NCI-H187 (cell line): ENCODE data around the gene CHST11.
"Not testable (repeated sequence)": the region's sequence is repeated elsewhere in the genome, so short reads cannot be mapped to it uniquely, and the experiment has no call there.

Source experiments
- DNase-seq, 2 experiments: peaks; one replicate each; lab custom pipeline; 2025; lab: John Stamatoyannopoulos, UW

Gene CHST11

DNA sequence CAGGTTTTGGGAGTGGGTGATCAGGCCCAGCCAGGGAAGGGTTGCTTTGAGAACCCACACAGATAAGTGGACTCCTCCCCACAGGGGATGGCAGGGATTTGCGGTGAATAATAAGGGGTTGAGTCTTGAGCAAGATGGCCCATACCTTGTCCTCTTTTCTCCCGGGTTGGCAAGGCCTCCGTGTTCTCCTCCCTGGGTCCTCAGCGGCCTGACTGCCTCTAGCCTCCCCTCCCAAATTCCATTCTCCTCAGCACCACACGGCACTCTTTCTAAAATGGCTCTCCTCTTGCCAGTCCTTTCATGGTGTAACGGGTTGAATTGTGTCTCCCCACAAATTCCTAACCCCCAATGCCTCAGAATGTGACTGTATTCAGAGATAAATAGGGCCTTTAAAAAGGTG lies 70.0 kb downstream of the CHST11 start:
- DNase-seq: no peak

DNA sequence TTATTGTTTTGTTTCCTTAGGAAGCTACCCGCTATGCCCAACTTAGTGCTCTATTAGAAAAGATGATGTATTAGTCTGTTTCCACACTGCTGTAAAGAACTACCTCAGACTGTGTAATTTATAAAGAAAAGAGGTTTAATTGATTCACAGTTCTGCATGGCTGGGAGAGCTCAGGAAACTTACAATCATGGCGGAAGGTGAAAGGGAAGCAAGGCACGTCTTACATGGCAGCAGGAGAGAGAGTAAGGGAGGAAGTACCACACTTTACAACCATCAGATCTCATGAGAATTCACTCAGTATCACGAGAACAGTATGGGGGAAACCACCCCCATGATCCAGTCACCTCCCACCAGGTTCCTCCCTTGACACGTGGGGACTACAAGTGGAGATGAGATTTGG lies 70.9 kb downstream of the CHST11 start:
- not testable (repeated sequence) for DNase-seq

DNA sequence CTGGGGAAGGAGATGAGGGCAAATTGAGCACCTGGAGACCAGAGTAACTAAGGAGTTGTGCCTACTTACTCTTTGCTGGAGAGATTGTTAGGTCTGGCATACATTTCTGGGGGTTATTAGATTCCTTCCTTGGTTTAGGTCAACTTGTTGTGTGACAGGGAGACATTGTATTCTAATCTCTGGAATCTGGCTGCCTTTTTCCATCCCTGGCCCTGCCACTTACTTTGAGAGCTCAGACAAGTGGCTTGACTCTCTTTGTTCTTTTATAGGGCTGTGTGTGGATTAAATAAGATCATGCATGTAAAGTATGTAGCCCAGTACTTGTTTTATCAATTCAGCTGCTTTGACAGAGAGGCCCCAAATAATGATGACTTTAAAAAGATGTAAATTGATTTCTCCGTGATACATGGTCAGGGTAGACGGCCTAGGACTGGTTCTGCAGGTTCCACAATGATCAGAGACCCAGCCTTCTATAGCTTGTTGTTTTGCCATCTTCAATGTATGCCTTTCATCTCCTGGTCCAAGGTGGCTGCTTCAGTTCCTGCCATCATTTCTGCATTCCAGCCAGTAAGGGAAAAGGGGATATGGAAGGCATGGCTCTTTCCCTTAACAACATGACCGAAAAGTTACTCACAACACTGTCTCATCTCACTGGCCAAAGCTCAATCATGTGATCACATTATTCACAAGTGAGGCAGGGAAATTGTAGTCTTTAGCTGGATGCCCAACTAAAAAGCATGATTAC lies 72.6 kb downstream of the CHST11 start:
- DNase-seq: no peak

DNA sequence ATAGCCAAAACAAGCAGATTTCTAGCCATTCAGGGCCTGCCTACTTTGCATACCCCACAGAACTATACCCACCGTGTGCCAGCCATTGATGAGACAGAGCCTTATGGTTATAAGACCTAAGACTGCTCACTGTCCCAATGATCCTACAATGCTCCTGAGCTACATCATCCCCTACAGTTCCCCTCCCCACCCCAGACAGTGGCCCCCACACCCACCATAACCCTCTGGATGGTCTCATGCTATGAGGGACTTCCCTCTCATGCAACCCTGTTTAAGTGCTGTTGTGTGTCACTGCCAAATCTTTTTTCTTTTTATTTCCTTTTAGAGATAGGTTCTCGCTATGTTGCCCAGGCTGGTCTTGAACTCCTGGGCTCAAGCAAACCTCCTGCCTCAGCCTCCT lies 75.9 kb downstream of the CHST11 start:
- DNase-seq: no peak

DNA sequence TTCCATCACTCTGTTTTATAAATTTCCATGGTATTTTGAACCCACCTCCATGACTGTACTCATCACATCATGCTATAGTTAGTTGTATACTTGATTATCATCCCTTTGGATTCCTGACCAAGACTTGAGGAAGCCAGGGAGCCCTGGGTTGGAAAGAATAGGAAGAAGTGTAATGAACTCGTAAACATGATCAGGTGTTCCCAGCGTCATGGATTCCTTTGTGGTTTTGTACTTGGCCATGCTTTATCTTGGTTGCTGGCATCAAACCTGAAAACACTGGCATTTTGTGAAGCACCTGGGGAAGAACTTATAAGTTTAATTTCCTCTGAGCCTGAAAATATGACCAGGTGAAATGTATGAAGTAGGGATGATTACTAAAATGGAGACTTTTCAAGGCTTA lies 76.4 kb downstream of the CHST11 start:
- DNase-seq: no peak

DNA sequence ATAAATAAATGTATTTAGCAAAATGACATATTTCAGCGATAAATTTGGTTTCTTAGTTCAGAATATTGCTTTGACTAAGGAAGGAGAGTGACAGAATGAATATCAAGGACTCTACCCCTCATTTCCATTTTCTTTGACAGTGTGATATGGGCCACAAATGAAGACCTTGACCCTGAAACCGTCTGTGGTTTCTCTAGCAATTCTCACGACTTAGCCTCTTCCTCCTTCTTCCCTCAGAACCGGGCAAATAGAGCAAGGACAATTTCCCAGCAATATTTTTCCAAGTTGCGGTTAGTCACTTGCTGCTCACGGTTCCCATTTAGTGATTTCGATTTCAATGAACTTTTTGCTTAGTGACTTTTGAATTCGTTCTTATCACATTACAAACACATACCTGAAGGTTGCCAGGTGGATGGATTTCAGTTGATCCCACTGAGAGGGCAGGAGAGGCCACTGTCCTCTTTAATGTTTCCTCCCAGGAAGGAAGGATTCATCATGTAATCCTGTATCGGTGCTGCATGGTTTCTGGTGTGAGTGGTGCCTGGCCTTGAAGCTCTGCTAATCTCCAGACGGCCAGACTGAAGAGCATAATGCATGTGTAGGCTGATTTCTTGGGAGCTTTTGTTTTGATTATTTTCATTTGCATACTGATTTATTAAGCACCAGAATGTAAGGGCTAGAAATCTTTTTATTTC lies 77.6 kb downstream of the CHST11 start:
- DNase-seq: no peak

DNA sequence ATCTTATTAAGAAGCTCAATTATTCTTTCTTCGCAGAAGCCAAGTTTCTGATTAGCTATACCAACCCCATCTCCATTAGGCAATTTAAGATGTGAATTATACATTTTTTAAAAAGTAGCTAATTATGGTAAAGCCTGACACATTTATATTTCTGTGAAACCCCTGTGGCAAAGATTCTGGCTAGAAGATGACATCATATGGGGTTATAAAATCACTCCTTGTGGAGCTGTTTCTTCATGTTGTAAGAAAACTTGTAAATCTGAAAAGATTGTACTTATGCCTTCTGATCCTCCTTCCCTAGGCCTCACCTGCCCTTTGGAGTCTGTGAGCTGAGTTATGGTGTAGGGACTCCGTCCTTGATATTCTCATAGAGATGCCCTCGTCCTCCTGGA lies 78.1 kb downstream of the CHST11 start:
- no peak for DNase-seq

DNA sequence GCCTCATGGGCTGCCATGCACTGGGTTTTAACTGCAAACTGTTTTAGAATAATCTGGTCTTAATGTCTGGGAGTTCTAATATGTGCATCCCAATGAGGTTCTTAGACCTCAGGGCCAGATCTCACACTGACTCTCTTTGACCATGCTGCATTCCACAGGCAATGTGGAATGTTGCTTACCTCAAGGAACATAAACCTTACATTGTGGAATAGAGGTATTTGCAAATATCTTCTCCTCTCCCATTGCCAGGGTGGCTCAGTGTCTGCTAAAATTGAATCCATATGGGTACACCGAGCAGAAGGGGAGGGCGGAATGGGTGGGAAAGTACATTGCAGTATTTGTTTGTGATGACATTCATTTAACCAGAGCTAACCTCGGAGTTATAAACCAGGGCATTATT lies 78.6 kb downstream of the CHST11 start:
- no peak for DNase-seq

DNA sequence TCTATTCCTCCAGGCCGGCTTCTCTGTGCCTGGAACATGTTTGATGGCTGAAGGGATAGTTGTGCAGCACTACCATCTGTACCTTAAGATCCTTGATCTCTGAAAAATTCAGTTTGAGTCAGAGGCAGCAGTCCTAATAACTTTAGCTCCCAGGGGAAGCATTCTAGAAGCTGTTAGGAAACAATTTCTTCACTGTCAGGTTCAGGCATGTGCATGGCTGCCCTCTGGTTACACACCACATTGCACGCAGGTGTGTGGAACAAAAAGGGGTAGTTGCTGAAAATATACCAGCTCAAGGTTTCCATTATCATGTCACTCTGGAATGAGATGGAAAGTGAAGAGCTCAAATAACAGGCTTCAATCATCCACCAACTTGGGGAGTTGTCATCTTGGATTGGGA lies 80.1 kb downstream of the CHST11 start:
- DNase-seq: no peak

DNA sequence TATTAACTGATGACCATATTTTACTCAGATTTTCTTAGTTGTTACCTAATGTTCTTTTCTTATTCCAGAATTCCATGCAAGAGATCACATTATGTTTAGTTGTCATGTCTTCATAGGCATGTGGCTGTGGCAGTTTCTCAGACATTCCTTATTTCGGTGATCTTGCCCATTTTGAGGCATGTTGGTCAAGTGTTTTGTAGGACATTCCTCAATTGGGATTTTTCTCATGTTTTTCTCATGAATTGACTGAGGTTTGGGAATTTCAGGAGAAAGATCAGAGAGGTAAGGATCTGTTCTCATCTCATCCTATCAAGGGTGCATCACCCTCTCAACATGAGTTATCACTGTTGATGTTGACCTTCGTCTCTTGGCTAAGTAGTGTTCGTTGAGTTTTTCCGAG lies 81.3 kb downstream of the CHST11 start:
- no peak for DNase-seq

DNA sequence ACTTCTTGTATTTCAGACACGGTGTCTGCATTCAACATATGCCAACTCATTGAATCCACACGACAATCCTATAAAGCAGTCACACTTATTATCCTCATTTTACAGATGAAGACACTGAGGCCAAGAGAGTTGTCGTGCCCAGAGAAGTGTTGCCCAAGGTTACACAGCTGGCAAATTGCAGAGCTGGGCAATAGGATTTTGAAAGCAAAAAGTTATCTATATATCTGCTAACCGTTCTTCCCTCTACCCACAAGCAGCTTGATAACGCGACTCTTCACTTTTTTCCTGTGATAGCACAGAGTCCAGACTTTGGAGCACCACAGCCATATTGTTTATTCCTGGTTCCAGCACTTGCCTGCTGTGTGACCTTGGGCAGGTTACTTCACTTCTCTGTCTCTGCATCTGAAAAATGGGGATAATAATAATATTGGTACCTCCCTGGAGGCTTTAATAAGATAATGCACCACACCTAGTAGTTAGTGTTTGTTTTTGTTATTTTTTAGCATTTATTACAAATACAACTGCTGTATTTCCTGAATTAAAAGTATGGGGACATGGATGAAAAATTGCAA lies 82.2 kb downstream of the CHST11 start:
- DNase-seq: no peak

DNA sequence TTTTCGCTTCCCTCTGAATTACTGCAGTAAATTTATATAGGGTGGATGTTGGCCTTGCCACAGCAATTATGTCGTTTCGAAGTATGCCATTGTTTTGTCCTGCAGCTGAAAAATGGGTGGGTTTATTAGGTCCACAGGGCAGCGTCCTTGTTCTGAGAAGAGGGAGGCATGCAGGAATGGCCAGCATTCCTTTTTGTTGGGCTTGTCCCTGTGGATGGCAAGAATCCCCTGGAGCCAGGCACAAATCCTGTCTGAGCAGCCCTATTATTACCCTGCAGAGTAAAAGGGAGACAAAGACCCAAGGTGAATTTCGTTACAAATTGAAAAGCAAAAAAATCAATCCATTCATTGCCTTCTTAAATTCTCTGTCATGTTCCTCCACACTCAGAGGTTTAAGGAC lies 88.1 kb downstream of the CHST11 start:
- no peak for DNase-seq

DNA sequence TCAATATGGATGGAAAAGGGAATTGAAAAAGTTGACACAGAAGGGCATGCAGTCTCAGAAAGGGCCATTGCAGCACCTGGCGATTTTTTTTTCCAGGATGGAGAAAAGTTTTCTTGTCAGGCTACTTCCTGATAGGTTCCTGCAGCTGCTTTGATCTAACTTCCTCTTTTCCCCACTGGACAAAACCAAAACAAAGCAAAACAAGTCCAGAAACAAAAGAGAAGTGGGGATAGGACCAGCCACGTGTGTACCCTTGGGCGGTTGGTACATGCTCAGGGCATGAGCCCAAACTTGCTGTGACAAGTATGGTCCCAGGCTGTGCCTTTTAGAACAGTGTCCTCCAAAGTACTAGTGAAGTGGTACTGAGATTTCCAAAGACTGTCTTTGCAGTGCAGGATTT lies 89.8 kb downstream of the CHST11 start:
- DNase-seq: no peak

DNA sequence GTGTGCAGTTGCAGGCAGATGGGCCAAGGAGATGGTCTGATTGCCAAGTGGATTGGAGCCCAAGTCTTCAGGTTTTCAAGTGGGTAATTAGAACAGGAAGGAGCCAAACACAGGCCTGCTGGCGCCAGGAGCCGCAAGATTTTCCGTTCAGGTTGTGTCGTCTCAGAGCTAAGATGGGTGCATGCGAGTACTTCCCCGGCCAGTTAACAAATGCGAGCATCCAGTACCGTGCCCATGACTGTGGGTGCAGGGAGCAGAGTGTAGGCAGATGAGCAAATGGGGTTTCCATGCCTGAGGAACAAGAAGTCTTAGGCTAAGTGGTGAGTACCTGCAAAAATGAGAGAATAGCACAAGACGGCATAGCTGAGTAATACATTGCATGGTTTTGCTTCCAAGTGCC lies 90.5 kb downstream of the CHST11 start:
- peak in 1 of 2 experiments; percentile 54 for DNase-seq

DNA sequence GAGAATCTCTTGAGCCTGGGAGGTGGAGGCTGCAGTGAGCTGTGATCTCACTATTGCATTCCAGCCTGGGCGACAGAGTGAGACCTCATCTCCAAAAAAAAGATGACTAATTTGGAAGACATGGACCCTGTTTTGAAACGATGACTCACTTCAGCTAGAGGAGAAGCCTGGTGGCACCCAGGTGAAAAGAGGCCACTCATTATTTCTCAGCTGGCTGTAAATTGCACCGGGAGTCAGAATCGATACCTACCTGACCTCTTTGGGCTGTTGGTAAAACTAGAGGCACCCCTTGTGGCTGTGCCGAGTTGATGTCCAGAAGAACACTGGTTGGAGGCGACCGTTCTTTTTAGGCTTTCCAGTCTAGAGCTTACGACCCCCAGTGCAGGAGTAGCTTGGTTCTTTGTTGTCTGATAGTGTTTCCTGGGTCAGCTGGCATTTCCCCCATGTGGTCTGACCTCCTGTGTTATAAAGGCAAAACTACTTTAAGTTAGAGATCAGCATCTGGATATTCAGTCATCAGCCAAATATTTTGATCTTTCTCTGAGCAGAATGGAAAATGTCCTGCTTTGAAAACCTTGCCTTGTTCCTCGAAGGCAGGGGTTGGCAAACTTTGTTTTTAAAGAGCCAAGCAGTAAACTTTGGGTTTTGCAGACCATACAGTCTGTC lies 93.2 kb downstream of the CHST11 start:
- DNase-seq: no peak

DNA sequence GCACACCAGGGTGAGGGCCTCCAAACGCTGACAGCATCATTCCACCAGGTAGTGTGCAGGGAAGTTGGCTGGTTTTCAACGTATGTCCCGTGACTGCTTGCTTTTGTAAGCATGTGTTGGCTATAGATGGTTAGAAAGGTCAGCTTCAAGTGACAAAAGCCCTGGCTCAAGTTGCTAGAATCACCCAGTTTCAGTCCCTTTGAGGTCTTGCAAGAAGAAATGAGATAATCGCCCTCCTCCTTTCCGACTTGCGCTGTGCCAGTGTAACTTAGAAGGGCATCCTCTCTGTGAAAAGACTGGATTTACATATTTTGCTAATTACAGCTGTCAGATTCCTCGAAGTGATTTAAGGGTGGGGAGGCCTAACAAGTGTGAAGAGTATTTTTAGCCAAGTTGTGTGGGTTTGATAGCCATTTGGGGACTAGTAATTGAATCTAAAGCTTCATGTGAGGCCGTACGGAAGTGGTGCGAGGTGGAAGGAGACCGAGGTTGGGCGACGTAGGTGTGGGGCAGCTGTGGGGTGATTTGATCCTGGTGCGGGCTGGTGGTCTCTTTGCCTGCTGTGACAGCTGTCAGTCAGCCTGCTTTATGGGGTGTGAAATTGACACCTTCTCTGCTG lies 94.7 kb downstream of the CHST11 start:
- DNase-seq: no peak

DNA sequence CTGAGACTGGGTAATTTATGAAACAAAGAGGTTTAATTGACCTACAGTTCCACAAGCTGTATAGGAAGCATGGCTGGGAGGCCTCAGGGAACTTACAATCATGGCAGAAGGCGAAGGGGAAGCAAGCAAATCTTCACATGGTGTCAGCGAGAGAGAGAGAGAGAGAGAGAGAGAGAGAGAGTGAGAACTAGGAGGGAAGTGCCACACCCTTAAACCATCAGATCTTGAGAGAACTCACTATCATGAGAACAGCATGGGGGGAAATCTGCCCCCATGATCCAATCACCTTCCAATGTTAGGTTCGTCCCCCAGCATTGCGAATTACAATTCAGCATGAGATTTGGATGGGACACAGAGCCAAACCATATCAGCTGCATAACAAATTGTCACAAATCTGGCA lies 96.7 kb downstream of the CHST11 start:
- DNase-seq: no peak

DNA sequence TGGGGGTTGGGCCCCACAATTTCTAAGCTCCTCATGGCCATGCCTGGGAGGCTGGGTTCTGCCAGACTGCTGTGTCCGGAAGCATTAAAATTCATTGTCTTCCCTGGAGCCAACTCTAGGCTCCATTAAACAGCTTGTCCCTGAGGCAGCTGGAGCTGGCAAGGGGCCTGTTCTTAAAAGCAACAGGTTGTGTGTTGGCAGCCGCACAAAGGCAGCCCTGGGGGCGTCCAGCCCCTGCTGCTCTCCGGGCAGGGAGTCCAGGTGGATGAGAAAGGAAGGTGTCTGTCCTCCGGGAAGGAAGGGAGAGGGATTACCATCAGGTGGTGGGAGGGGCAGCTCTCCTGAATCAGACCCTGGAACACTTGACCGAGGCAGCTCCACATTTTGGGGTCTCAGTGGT lies 98.9 kb downstream of the CHST11 start:
- no peak for DNase-seq

DNA sequence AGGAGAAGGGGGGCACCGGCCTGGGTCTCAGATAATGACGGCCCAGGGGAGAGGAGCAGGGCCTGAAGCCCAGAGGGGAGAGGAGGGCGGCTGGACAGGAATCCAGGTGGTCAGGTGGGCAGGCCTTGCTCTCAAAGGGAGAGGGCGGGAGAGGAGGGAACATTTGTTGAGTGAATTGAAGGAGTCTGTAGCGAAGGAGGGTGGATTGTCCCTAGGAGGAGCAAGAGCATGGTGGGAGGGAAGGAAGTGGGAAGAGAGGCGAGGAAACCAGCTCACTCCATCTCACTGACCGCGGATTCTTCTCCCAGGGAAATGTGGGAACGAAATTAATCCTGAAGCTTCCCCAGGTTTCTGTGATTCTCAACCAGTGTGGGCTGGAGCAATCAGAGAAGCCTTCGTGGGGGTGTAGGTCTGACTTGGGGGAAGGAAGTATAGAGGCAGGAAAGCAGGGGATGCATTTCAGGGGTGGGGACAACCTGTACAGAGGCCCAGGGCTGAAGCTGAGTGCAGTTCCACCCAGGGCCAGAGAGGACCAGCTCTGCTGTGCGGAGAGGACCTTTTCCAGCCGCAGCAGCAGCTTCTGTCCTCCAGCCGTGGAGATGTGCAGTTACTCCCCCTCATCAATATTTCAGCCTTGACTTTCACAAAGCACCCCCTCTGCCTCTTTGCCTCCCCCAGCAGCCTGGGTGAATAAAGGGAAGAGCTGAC lies 100.9 kb downstream of the CHST11 start:
- DNase-seq: no peak

DNA sequence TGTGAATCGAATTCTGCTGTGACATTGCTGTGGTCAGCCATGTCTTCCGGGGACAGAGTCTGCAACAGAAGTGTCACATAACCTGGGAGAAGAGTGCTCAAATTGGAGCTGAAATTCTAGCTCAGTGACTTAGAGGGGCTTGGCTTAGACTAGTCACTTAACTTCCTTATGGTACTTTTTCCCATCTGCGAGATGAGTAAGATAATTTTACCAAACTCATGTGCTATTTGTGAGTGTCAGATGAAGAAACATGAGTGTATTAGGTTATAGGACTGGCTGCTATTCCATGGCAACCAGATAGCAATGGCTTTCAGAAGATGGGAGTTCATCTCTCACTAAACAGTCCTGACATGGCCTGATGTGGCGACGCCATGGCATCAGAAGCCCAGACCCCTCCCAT lies 104.1 kb downstream of the CHST11 start:
- no peak for DNase-seq

DNA sequence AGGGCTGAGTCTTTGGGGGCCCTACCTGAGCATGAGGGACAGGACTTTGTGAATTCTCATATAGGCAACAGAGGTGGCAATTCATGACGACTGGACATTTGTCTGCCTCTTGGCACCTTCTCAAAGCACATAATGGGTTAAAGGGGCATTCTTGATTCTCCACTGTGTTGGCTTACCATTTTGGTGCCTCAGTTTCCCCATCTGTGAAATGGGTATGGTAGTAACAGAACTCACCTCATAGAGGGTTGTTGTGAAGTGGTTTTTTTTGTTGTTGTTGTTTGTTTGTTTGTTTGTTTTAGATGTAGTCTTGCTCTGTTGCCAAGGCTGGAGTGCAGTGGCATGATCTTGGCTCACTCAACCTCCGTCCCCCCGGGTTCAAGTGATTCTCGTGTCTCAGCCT lies 106.0 kb downstream of the CHST11 start:
- no peak for DNase-seq

DNA sequence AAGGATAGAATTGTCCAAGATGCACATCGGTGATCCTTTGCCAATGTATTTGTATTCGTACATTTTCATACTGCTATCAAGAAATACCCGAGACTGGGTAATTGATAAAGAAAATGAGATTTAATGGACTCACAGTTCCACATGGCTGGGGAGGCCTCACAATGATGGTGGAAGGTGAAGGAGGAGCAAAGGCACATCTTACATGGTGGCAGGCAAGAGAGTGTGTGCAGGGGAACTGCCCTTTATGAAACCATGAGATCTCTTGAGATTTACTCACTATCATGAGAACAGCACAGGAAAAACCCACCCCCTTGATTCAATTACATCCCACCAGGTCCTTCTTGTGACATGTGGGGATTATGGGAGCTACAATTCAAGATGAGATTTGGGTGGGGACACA lies 107.9 kb downstream of the CHST11 start:
- not testable (repeated sequence) for DNase-seq
